ENCODE measurements around the gene SLC26A8. TPM values are rescaled to one million over a fixed set of nuclear protein-coding genes. Genes with fewer than 3 reads are reported as not detected.

Gene SLC26A8
- total and polyA plus RNA-seq, 4 donors: 0.03 to 0.33 (median 0.18) TPM

GRCh38 chr6:36069573-36069972, 45.1 kb upstream of the SLC26A8 start:
- WGBS: 86% methylated on average over 1 of the region's 1 CpG
- Histone ChIP-seq H3K4me3 (ENCODE audit: low read depth in 1 of 3, low read length in 3 of 3) (no peak overlapping the region), H3K27me3 (ENCODE audit: control insufficient read depth in 4 of 4, insufficient read depth in 4 of 4, low read length in 3 of 4) (no peaks in the 10 kb centered on the region), H3K4me1 (ENCODE audit: control insufficient read depth in 4 of 4, insufficient read depth in 4 of 4, low read length in 3 of 4) (peaks cover 8 to 35% (median 22%) of the 10 kb centered on the region in 4 donors), H3K27ac (ENCODE audit: low read depth in 1 of 2, low read length in 2 of 2) (no peak overlapping the region), H3K9me3 (ENCODE audit: control insufficient read depth in 4 of 4, low read length in 3 of 4) (no peaks in the 10 kb centered on the region), H3K36me3 (ENCODE audit: control insufficient read depth in 4 of 4, insufficient read depth in 3 of 4, low read depth in 1 of 4, low read length in 3 of 4) (no peaks in the 10 kb centered on the region), H3K9ac (ENCODE audit: low read depth in 1 of 2, low read length in 2 of 2) (no peak overlapping the region)
- TF ChIP-seq REST (IDR thresholded peaks at IDR 0.05): no peak
- TF ChIP-seq ZBTB33 (IDR thresholded peaks at IDR 0.05): no peak
- no peak for TF ChIP-seq JUND (IDR thresholded peaks at IDR 0.05)
- no peak for TF ChIP-seq ATF3 (IDR thresholded peaks at IDR 0.05)
- TF ChIP-seq SP1 (IDR thresholded peaks at IDR 0.05): no peak
- TF ChIP-seq HNF4A (conservative IDR thresholded peaks at IDR 0.05): no peak
- no peak for TF ChIP-seq NR2F2 (IDR thresholded peaks at IDR 0.05)
- TF ChIP-seq FOXA1 (IDR thresholded peaks at IDR 0.05): no peak
- TF ChIP-seq EGR1 (IDR thresholded peaks at IDR 0.05; ENCODE audit: low read depth in 2 of 2): no peak
- no peak for TF ChIP-seq YY1 (IDR thresholded peaks at IDR 0.05)
- no peak for TF ChIP-seq MAX (IDR thresholded peaks at IDR 0.05)
- no peak for TF ChIP-seq HNF4G (IDR thresholded peaks at IDR 0.05)
- no peak for TF ChIP-seq FOXA2 (IDR thresholded peaks at IDR 0.05)
- no peak for TF ChIP-seq GABPA (IDR thresholded peaks at IDR 0.05 in 1 of 2, conservative IDR thresholded peaks at IDR 0.05 in 1 of 2)
- no peak for TF ChIP-seq CTCF (IDR thresholded peaks at IDR 0.05; ENCODE audit: low read depth, low read length, missing input control)
- TF ChIP-seq RXRA (IDR thresholded peaks at IDR 0.05): no peak
- no peak for TF ChIP-seq RAD21 (IDR thresholded peaks at IDR 0.05)
- TF ChIP-seq TAF1 (conservative IDR thresholded peaks at IDR 0.05): no peak
- no peak for DNase-seq (ENCODE audit: low spot score)

Measured in liver (tissue), 9 donors.